GM12878 (cell line): Measurements from ENCODE around the gene NMNAT3. TPM values are rescaled to one million over a fixed set of nuclear protein-coding genes. Genes with fewer than 3 reads are reported as not detected.

Experiments used
- ATAC-seq: fragments of 200-7000 bp; cut with Tn5 transposase; 3 replicates; pipeline ENCODE4 v1.9.1; 2020; ENCODE audit warnings: mild to moderate bottlenecking, moderate library complexity
- BruUV-seq: library from RNA; stranded (reverse); fragments of 400-500 nt; replicated peaks from 2 replicates; lab custom pipeline; 2021; lab: Mats Ljungman, UMichigan
- CTCF ChIA-PET: fragments of 300-600 bp; sonication (Branson Sonifier 250); formaldehyde crosslinking; extraction: SDS; loops from one replicate; lab custom pipeline; 2021; ENCODE audit warnings: inconsistent platforms; lab: Yijun Ruan, JAX
- POLR2A ChIA-PET: fragments of 350-600 bp; formaldehyde crosslinking; extraction: SDS; loops from one replicate; lab custom pipeline; 2021; ENCODE audit warnings: inconsistent platforms; lab: Charles Lee
- RAD21 ChIA-PET: fragments of 300-600 bp; sonication (Branson Sonifier 250); formaldehyde crosslinking; loops from one replicate; lab custom pipeline; 2023; ENCODE audit warnings: antibody characterized with exemption; ENCODE audit not compliant: unreplicated experiment; lab: Charles Lee
- SMC1A ChIA-PET: fragments of 300-600 bp; sonication (Branson Sonifier 250); formaldehyde crosslinking; loops from one replicate; lab custom pipeline; 2023; ENCODE audit not compliant: unreplicated experiment, uncharacterized antibody; lab: Charles Lee
- DNase-seq: peaks from one replicate; pipeline ENCODE4 v3.0.0-alpha.2; 2011; ENCODE audit warnings: low read depth, low spot score
- FAIRE-seq: peaks from 3 replicates; lab custom pipeline; 2011; peaks lifted over from hg19 to GRCh38; lab: Jason Lieb, UNC
- H2AFZ ChIP-seq: 2 replicates; pipeline ENCODE4 v1.6.0; 2011; ENCODE audit warnings: low read depth, low read length, control low read depth; ENCODE audit not compliant: control insufficient read depth
- H3K27ac ChIP-seq: 2 replicates; pipeline ENCODE4 v1.5.1; 2011; ENCODE audit warnings: control low read depth; ENCODE audit not compliant: control insufficient read depth, insufficient read depth
- H3K27me3 ChIP-seq, 2 experiments: replicated peaks in 1 of 2; 2 replicates each; pipeline versions ENCODE4 v1.6.0 to v1.6.1; 2011; ENCODE audit warnings: low read length in 1 of 2; ENCODE audit not compliant: control insufficient read depth in 2 of 2, insufficient read depth in 2 of 2
- H3K36me3 ChIP-seq, 2 experiments: 2 replicates each; pipeline ENCODE4 v1.5.1; 2011; ENCODE audit warnings: low read length in 1 of 2; ENCODE audit not compliant: control insufficient read depth in 2 of 2, insufficient read depth in 2 of 2
- H3K4me1 ChIP-seq: 2 replicates; pipeline ENCODE4 v1.6.1; 2011; ENCODE audit warnings: mild to moderate bottlenecking, low read length, moderate library complexity, mixed read lengths; ENCODE audit not compliant: control insufficient read depth, insufficient read depth
- H3K4me2 ChIP-seq: 2 replicates; pipeline ENCODE4 v1.6.0; 2011; ENCODE audit warnings: control low read depth; ENCODE audit not compliant: control insufficient read depth, insufficient read depth
- H3K4me3 ChIP-seq: fragments of 200-600 bp; sonication (generic); 2 replicates; pipeline ENCODE4 v1.5.1; 2016
- H3K79me2 ChIP-seq: 2 replicates; pipeline ENCODE4 v1.6.0; 2011; ENCODE audit warnings: low read length; ENCODE audit not compliant: control insufficient read depth, insufficient read depth
- H3K9ac ChIP-seq: 2 replicates; pipeline ENCODE4 v1.8.0; 2011; ENCODE audit warnings: low read length, control low read depth, mixed read lengths; ENCODE audit not compliant: control insufficient read depth, insufficient read depth
- H3K9me3 ChIP-seq: replicated peaks from 3 replicates; pipeline ENCODE4 v1.5.1; 2011; ENCODE audit warnings: mild to moderate bottlenecking, low read length; ENCODE audit not compliant: control insufficient read depth, insufficient read depth
- H4K20me1 ChIP-seq: 2 replicates; pipeline ENCODE4 v1.6.0; 2011; ENCODE audit not compliant: control insufficient read depth, insufficient read depth
- CHD1 ChIP-seq: IDR thresholded peaks from 2 replicates; pipeline ENCODE4 v1.6.1; 2012; ENCODE audit warnings: low read depth, low read length, improper control_type of control experiment
- RAD21 ChIP-seq: IDR thresholded peaks from 2 replicates; pipeline ENCODE4 v1.6.1; 2011; ENCODE audit warnings: mild to moderate bottlenecking, low read depth, low read length, moderate library complexity; ENCODE audit not compliant: insufficient read depth
- WGBS: methylation state at CpG from one replicate; pipeline ENCODE4 v1.1.6; 2016; ENCODE audit warnings: low lambda C conversion rate; ENCODE audit not compliant: insufficient replicate concordance, insufficient coverage; ENCODE audit errors: missing lambda C conversion rate; 5-methylcytosine and 5-hydroxymethylcytosine counted together
- in situ Hi-C: fragments of 300-500 bp; cut with MboI; formaldehyde crosslinking; loops from 9 replicates; pipeline ENCODE4 v1.14.3; 2018; ENCODE audit warnings: mixed read lengths
- intact Hi-C: fragments of 100-400 bp; cut with micrococcal nuclease; formaldehyde crosslinking; loops from one replicate; pipeline ENCODE4 v1.14.2; 2022; ENCODE audit not compliant: unreplicated experiment
- polyA plus RNA-seq, 11 experiments: library from polyadenylated mRNA; depleted of rRNA in 4 of 11; unstranded in 6 of 11; stranded (reverse) in 5 of 11; fragments of >200 nt; fragmentation: Nextera tagmentation in 4 of 11; fragmentation: Illumina TruSeq in 1 of 11; extraction: Ambion mirVana in 4 of 11; extraction: Trizol in 1 of 11; gene quantifications; 1 replicate in 1 of 11; 2 replicates in 10 of 11; pipeline versions ENCODE4 v1.2.1 to v1.2.3, GENCODE V29; 2011 to 2016; ENCODE audit warnings: inconsistent platforms in 2 of 11, missing spikeins in 2 of 11, low read depth in 1 of 11
- total RNA-seq, 4 experiments: library from RNA; depleted of rRNA in 3 of 4; stranded (reverse); fragments of >200 nt in 3 of 4; fragmentation: Illumina TruSeq in 1 of 4; extraction: Trizol in 1 of 4; gene quantifications; 2 replicates each; pipeline versions ENCODE4 v1.2.1 to v1.2.3, GENCODE V29; 2013 to 2021
- TF ChIP-seq, protein P1 (sequence below), 3 experiments: IDR thresholded peaks in 2 of 3; conservative IDR thresholded peaks in 1 of 3; 2 replicates each; pipeline ENCODE4 v1.5.1; 2011; ENCODE audit warnings: low read depth in 3 of 3, low read length in 3 of 3, mild to moderate bottlenecking in 3 of 3, control low read depth in 2 of 3, moderate library complexity in 2 of 3, inconsistent platforms in 1 of 3, mixed read lengths in 1 of 3; ENCODE audit not compliant: control insufficient read depth in 2 of 3, insufficient read depth in 1 of 3; ENCODE audit errors: extremely low read depth in 1 of 3

The NMNAT3 gene
- total and polyA plus RNA-seq, 10 of the 15 experiments (the other 5 are each of a cell fraction or from before 2014, with no cell fraction given): under 0.01 to 0.92 (median 0.08) TPM; not detected in 4

DNA sequence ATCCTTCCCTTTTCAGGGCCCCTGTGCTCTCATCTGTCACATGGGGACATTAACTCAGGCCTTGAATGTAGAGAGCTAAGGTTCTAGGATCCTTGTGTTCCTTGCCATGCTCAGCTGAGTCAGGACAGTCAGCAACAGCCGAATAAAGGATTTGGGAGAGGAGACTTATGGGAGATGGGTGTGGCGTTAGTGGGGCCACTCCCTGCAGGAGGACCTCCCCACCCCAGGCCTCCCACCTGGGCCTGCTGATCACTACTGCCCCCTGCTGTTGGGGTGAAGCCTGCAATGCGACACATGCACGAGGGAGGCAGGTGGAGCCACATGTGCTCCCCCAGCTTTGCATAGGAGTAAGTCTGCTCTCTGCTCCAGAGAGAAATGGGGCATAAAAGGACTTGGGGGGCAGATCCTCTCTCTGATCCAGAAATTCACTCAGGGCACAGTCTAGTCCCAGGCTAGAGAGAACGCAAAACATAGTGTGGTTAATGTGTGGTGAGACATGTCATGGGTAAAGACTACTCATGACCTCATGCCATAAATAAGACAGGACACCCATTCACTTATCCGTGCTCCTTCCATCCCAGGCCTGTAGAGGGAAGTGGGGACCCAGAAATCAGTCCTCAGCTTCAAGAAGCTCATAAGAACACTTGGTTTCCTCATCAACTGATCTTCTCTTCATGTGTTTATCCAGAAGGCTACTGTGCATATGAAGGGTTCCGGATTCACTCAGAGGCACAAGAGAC lies 157.6 kb downstream of the NMNAT3 start:
- H3K4me2 ChIP-seq: no peak overlapping the region
- H3K79me2 ChIP-seq: no peaks in the 10 kb centered on the region
- H3K27me3 ChIP-seq: no peaks in the 10 kb centered on the region
- no peaks in the 10 kb centered on the region for H3K36me3 ChIP-seq
- H3K4me3 ChIP-seq: no peak overlapping the region
- no peaks in the 10 kb centered on the region for H4K20me1 ChIP-seq
- DNase-seq (no peak), ATAC-seq (peak; percentile 76), FAIRE-seq (peak; percentile 52)
- H2AFZ ChIP-seq: no peak overlapping the region
- SMC1A ChIA-PET: interaction anchor here (0.7 kb wide), 1 partner anchor 9 kb away, joined by 3 read pairs; no protein-coding TSS in a partner anchor
- RAD21 ChIA-PET: no interaction called here
- no TSS peak for BruUV-seq
- TF ChIP-seq, protein P1, sequence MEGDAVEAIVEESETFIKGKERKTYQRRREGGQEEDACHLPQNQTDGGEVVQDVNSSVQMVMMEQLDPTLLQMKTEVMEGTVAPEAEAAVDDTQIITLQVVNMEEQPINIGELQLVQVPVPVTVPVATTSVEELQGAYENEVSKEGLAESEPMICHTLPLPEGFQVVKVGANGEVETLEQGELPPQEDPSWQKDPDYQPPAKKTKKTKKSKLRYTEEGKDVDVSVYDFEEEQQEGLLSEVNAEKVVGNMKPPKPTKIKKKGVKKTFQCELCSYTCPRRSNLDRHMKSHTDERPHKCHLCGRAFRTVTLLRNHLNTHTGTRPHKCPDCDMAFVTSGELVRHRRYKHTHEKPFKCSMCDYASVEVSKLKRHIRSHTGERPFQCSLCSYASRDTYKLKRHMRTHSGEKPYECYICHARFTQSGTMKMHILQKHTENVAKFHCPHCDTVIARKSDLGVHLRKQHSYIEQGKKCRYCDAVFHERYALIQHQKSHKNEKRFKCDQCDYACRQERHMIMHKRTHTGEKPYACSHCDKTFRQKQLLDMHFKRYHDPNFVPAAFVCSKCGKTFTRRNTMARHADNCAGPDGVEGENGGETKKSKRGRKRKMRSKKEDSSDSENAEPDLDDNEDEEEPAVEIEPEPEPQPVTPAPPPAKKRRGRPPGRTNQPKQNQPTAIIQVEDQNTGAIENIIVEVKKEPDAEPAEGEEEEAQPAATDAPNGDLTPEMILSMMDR (IDR thresholded peaks at IDR 0.05 in 2 of 3, conservative IDR thresholded peaks at IDR 0.05 in 1 of 3; ENCODE audit: control insufficient read depth in 2 of 3, extremely low read depth in 1 of 3, insufficient read depth in 1 of 3, low read depth in 3 of 3, low read length in 3 of 3): peak; percentile 18 to 45 (median 42); a peak in 5 of 6 replicates
- TF ChIP-seq RAD21 (peak; percentile 26; the same call in 1 of the 2 replicates), CHD1 (no peak)
- in situ Hi-C loops (no loop called here), intact Hi-C loops (no loop called here)
- H3K9me3 ChIP-seq: no peaks in the 10 kb centered on the region
- 28% methylated on average over 7 of the region's 7 CpGs for WGBS
- no peak overlapping the region for H3K27ac ChIP-seq
- H3K4me1 ChIP-seq: no peaks in the 10 kb centered on the region
- CTCF ChIA-PET: interaction anchor here (1.0 to 1.5 kb wide), 2 partner anchors 22 to 95 kb away, joined by 3 to 4 read pairs; no protein-coding TSS in a partner anchor
- POLR2A ChIA-PET: no interaction called here
- no peak overlapping the region for H3K9ac ChIP-seq
